ENCODE data around the gene FRY.

GRCh38 chr13:32142956-32143375 is 111.4 kb downstream of the FRY start:
- TF ChIP-seq CTCF (IDR thresholded peaks at IDR 0.05; ENCODE audit: low read depth, low read length, missing input control) (no peak), RAD21 (IDR thresholded peaks at IDR 0.05) (no peak), FOXA1 (IDR thresholded peaks at IDR 0.05) (no peak), EGR1 (IDR thresholded peaks at IDR 0.05; ENCODE audit: low read depth in 2 of 2) (no peak), ZBTB33 (IDR thresholded peaks at IDR 0.05) (no peak), REST (IDR thresholded peaks at IDR 0.05) (no peak), SP1 (IDR thresholded peaks at IDR 0.05) (no peak), ATF3 (IDR thresholded peaks at IDR 0.05) (no peak), RXRA (IDR thresholded peaks at IDR 0.05) (no peak), HNF4G (IDR thresholded peaks at IDR 0.05) (no peak)
